GM18508 (cell line): ENCODE results near the gene RBM18.

Experiments used
- ATAC-seq: cut with Tn5 transposase; IDR thresholded peaks from one replicate; pipeline ENCODE4 v1.9.1; 2021; ENCODE audit warnings: moderate number of reproducible peaks; ENCODE audit not compliant: insufficient read depth, unreplicated experiment

RBM18 gene

DNA sequence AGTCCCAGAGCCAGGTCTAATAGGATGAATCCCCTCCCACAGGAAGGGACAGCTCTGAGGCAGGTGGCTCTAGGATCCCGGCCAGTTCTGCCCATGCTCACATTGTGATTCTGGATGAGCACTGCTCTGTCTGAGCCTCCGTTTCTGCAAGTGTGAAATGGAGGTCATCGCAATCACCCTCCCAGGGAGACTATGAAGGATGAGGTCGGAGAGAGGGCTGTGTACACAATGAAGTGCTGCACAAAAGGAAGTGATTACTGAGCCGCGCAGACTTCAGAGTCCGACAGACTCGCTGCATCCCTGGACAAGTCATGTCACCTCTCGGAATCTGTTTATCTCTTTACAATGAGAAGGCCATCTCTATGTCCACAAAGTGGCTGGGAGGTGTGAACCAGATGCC lies 57.5 kb downstream of the RBM18 start:
- ATAC-seq: no peak

DNA sequence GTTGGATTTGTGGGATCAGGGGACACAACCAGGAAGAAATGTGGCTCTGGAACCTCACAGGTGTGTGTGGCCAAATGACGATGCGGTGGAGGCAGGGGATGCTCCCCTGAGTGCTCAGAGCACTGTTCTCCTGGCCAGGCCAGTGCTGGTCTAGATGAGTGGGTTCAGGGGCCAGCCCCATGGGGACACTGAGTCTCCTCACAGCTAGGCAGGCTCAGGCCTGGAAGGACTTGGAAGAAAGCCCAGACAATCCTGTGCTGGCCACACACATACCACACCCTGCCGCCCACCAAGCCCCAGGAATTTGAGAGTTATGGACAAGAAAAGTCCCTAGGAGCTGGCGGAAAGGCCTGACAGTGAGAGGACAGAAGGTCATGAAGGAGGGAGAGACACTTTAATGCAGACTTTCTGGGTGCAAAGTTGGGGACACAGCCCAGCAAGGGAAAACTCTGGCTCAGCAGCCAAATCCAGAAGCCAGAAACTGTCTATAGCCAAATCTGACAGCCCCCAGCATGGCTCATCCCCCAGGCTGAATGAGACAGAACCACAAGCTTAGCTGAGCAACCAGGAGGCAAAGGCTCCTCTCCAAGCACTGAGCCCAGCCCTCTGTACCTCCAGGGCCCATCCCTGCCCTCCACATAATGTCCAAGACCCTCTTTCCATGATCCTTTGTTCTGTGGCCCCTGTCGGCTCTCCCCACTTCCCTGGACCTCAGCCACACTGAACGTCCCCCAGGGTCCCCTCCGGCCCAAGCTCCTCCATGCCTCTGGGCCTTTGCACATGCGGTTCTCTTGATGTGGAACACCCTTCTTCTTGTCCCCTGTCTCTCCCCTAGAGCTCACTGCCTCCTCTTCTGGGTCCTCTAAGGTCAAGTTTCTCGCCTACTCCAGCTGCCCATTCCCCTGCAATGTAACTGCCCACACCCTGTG lies 58.3 kb downstream of the RBM18 start:
- no peak for ATAC-seq

DNA sequence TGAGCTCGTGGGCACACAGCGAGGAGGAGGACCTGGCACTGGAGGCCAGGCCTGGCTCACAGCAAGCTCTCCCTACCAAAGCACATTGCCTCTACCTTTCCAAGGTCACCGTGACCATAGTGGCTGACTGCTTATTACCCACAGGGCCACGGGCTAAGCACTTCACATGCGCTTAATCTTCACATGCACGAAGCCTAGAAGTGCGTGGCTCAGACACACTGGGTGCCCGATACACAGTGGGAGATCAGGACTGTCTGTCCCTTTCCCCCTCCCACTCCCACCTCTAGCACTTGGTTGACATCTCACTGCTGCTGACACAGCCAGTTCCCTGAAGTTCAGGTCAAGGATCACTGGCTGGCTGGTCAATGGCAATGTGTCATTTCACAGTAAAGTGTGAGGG lies 59.5 kb downstream of the RBM18 start:
- ATAC-seq: no peak

DNA sequence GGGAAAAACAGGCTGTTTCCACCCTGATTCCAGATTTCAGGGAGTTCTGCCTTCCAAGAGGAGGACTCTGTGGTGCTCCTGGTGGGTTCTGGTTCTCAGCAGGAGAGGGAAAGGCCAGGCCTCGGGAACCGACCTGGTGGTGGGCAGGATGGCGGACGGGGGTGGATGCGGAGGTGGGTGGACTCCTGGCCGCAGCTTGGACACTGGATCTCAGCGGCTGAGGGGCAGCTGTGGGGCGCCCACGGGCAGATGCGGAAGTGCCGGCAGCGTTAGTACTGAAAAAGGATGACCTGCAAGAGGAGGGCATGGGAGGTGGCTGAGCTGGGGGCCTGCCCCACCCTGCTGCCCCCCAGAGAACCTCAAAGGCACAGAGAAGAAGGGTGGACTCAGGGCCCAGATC lies 60.1 kb downstream of the RBM18 start:
- no peak for ATAC-seq

DNA sequence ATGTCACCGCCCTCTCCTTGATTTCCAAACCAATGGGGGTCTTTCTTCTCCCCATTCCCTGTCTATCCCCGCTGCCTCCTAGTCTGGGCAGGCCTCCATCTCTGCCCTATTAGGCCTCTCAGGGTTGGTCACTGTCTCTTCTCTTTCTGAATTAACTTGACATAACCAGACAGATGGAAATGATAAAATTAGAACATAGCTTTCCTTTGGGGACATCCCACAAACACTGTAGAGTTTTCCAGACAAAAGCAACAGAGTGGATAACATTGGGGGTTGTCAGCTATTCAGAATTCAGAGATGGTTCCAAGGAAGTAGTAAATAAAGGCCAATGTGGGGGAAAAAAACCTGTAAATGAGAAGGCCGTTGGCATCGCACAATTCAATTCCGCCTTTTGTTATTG lies 60.6 kb downstream of the RBM18 start:
- no peak for ATAC-seq

DNA sequence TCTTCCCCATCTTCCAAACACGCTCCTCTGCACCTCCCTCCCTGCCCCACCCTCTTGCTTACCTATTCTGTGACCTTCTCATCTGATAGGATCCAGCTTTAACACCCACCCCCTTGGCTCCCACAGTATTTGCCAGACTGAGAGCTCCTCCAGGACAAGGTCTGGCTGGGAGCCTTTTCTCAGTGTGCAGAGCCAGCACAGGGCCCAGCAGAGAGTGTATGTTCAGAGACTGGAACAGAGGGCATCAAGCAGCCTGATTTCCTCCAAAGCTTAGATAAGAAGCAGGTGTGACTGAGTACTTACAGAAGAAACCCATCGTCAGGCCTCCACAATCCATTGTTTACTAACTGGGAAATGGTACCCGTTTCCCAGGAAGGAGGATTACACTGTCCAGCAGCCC lies 62.5 kb downstream of the RBM18 start:
- ATAC-seq: no peak

DNA sequence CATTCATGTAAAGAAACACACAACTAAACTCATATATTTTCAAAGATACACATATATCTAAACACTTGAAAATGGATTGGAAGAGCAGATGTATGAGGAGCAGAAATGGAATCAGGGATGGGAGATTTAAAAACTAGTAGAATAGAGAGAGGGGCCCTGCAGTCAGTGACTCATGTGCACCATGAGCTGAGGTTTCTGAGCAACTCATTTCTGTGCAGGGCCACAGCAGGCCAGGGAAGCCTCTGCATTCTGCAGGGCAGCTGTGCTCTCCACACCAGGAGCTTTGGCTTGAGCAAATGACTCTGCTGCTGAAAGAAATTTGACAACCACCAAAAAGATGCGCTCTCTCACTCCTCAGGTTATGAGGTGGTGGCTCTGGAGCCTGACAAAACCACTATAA lies 63.0 kb downstream of the RBM18 start:
- no peak for ATAC-seq

DNA sequence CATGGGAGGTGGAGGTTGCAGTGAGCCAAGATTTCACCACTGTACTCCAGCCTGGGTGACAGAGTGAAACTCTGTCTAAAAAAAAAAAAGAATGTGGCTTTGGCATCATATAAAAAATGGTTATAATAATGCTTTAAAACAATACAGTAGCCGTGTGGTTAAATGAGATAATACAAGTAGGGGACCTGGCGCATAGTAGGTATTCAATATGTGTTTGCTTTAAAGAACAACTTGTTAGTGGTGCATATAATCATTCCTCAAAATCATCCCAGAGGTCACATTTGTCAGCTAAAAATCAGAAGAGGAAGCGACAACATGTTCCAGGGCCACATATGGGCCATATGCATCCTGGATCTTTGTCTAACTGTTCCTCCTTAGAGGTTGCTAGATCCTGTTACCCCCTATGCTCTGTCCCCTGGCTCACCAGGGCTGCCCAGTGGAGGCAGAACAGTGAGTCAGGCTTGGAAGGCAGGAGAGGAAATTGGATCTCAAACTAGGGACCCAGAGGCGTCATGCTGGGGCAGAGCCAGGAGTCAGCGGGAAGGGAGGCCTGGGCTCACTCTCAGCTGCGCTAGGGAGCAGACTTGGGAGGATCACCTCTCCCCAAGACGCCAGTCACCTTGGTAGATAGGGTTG lies 63.6 kb downstream of the RBM18 start:
- ATAC-seq: no peak

DNA sequence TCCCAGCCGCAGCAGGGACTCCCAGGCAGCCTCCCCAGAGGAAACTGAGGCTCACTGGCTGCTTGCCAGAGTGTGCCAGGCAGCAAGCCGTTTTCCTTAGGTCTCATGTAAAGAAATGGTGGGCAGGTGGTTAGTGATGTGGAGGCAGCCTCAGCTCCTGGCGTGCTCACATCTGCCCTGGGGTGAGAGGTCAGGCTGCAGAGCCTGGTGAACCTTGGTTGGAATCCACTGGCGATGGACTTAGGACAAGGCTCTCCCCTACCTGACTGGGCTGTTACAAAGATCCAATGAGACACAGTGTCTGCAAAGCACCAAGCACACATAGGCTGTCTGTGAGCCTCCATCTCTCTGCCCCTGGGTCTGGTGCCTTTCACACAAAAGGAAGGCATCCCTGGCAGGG lies 66.8 kb downstream of the RBM18 start:
- no peak for ATAC-seq

DNA sequence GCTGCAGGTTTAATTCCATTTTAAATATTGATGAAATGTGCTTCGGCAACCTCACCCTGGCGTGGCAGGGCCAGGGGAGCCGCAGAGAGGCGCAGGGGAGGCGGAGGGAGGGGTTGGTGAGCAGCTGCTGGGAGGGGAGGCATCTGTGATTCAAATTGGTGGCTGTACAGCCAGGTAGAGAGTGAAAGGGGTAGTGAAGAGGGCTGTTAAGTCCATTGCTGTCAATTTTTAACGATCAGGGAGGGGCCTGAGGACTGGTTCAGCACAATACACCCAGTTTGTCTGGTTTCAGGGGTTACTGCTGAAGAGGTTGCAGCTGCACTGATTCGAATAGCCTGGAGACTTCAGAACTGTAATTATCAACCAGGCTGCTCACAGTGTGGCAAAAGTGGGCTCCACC lies 67.2 kb downstream of the RBM18 start:
- ATAC-seq: no peak

DNA sequence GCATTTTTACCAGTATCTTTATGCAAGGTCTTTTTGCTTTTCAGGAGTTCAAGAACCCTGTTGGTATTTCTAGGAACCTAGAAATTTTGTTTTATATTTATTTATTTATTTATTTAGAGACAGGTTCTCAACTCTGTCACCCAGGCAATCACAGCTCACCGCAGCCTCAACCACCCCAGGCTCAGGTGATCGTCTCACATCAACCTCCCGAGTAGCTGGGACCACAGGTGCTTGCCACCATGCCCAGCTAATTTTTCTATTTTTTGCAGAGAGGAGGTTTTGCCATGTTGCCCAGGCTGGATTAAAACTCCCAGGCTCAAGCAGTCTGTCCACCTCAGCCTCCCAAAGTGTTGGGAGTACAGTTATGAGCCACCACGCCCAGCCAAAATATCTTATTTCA lies 68.8 kb downstream of the RBM18 start:
- no peak for ATAC-seq

DNA sequence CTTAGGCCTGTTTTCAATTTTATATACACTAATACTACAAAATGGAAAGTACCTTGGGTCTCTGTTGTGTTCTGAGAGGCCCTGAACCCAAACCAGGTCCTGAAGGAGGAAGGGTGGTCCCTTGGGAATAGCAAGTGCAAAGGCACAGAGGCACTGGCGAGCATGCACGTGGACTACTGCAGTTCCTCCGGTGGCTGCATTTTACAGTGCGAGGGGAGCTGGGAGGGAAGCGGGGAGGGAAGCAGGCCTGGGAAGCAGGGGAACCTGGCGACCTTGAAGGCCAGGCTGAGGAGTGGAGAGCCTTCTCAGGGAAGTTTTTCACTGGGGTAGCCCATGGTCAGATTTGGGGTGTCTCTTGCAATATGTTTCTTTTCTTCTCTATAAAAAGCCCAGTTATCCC lies 71.0 kb downstream of the RBM18 start:
- no peak for ATAC-seq

DNA sequence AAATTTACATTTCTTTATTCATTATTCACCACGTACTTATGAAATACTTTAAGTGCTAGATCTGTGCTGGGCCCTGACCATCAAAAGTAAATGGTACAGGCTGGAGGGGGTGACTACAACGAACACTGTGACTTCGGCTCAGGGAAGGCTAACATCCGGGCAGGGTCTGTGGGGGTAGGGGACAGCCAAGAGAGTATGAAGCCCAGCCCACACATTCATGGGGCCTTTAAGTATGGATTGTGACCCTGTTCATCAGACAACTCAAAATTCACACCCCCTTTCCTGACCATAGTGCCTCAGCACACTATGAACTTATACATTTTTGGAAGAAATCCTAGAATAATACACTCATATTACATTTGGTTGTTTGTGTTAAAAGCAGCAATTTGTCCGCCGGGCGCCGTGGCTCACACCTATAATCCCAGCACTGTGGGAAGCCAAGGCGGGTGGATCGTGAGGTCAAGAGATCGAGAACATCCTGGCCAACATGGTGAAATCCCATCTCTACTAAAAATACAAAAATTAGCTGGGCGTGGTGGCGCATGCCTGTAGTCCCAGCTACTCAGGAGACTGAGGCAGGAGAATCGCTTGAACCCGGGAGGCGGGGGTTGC lies 71.6 kb downstream of the RBM18 start:
- ATAC-seq: no peak

DNA sequence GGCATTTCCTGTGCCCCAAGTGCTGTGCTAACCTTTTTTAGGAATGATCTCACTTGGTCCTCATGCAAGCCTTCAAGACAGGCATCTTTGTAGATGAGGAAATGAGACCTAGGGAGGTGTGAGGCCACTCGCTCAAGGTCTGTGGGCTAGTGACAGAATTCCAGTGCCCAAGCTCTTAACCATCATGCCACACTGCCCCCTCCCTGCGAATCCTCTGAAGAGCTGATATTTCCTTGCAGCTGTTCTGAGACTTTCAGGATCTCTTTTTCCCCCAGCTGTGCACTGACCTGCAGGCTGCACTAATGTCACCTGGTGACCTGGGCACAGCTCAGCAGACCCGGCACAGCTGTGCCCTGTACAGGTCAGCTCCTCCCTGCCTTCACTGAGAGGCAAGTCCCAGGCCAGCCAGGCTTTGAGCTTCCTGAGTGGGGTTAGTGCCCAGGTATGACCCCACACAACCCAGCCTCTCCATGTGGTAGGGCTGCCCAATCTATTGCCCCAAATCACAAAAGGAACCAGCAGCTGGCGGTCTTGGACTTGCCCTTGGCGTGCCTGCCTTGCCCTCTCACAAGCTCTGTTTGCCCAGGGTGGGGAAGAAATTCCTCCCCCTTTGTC lies 72.3 kb downstream of the RBM18 start:
- ATAC-seq: no peak

DNA sequence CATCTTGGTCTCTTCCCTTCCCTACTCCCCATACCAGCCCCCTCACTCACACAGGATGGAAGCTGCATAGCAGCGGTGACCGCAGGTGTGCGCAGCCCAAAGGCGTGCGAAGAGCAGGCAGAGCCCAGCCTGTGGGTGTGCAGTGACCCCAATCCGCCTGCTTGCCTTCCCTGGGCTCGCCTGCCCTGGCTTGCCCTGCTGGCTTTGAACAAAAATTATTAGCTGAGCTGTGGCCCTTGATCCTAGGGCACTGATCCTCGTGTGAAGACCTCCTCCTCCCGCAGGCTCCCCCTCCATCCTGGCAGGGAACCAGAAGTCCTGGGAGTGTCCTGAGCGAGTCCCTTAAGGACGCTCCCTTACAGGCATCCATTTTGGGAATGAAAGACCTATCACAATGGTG lies 73.1 kb downstream of the RBM18 start:
- ATAC-seq: no peak

DNA sequence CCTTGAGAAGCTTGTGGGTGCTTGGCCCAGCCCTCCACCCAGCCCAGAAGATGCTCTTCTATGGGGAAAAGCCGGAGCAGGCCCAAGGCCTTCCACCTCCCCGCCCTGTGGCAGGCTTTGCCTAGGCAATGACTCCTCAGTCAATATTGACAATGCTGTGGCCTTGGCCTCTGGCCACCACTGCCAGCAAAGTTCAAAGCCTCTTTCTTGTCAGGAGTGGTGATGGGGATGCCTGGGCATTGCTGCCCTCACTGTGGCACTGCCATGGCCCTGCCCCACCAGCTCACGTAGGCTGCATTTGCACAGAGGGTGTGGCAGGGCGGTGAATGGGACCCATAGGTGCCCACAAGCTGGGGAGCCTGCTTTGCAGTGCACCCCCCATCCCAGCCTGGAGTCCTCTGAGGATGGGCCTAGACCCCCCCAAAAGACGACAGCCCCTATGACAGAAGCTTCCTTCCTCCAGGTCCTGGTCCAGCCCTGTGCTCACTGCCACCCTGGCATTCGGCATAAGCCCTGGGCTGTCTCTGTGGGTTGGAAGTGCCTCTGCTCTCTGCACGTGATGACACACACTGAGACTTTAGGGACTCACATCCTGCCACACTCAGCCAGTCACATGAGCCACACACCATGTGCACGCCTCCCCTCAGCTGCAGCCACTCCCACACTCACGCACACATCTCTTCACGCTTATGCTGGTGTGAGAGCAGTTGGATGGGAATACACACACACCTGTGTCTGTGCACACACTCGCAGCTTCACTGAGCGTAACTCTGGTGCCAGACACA lies 73.9 kb downstream of the RBM18 start:
- ATAC-seq: no peak

DNA sequence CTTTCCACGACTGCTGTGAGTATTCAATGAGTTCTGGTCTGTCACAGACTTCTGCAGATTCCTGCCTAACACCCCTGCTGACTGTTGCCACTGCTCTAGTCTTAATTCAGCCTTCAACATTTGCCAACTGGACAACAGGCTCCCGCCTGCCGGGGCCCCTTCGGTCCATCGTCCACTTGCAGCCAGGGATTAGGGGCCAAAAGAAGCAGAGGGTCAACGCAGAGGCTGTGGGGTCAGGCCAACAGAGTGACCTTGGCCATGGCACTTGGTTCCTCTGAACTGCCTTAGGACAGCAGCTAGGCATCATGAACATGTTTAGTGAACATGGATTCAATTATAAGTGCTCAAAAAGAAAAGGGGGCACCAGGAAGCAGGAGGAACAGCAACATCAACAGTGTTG lies 76.3 kb downstream of the RBM18 start:
- no peak for ATAC-seq
